ENCODE data around the gene EYA2. TPM values are rescaled to one million over a fixed set of nuclear protein-coding genes. Genes with fewer than 3 reads are reported as not detected.
"Not testable (repeated sequence)": the region's sequence is repeated elsewhere in the genome, so short reads cannot be mapped to it uniquely, and the experiment has no call there.

The EYA2 gene
- total and polyA plus RNA-seq, 2 donors, result 11.1 to 28.5 TPM

DNA sequence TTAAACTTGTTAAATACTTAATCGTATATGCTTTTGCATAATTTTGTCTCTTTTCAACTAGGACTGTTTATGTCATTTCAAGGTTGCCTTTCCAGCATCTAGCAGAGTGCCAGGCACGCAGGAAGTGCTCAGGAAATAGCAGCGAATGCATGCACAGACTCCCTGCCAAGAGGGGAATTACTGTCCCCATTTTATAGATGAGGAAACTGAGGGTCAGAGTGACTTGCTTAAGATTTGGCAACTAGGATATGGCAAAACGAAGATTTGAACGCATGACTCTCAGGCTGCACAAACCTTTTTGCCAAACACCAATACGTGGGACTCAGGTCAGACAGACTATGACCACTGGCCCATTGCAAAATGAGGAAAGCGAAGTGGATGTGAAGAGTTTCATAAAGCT is 22.5 kb downstream of the EYA2 start:
- no peak overlapping the region for H3K27ac ChIP-seq (ENCODE audit: low read depth in 1 of 2, low read length in 1 of 2)
- H3K36me3 ChIP-seq (ENCODE audit: control insufficient read depth in 2 of 2, insufficient read depth in 2 of 2, low read length in 1 of 2), result no peaks in the 10 kb centered on the region
- DNase-seq (ENCODE audit: low read depth in 6 of 9, low spot score in 9 of 9), result no peak
- H3K9me3 ChIP-seq (ENCODE audit: control insufficient read depth in 2 of 2, insufficient read depth in 1 of 2, low read length in 1 of 2), result no peaks in the 10 kb centered on the region
- 82% methylated on average over 7 of the region's 7 CpGs for WGBS
- no peak overlapping the region for H3K4me3 ChIP-seq (ENCODE audit: low read length in 2 of 2)
- H3K27me3 ChIP-seq (ENCODE audit: control insufficient read depth in 2 of 2, insufficient read depth in 1 of 2, low read length in 1 of 2), result no peaks in the 10 kb centered on the region
- no peaks in the 10 kb centered on the region for H3K4me1 ChIP-seq (ENCODE audit: control insufficient read depth in 2 of 2, insufficient read depth in 2 of 2, low read length in 2 of 2)

DNA sequence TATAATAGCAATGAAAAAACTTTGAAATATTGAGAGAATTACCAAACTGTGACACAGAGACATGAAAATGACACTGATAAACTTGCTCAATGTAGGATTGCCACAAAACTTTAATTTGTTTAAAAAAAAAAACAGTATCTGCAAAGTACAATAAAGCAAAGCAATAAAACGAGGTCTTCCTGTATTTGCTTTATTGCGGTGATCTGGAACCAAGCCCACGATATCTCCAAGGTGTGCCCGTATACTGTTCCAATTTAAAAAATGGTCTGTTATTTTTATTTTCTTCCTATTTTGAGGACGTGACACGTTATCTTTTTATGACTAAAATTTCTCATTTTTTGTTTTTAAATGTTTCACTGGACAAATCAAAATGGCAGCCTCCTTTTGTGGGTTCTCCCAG is 25.5 kb downstream of the EYA2 start:
- Histone ChIP-seq H3K36me3 (ENCODE audit: control insufficient read depth in 2 of 2, insufficient read depth in 2 of 2, low read length in 1 of 2) (no peaks in the 10 kb centered on the region), H3K9me3 (ENCODE audit: control insufficient read depth in 2 of 2, insufficient read depth in 1 of 2, low read length in 1 of 2) (no peaks in the 10 kb centered on the region), H3K4me1 (ENCODE audit: control insufficient read depth in 2 of 2, insufficient read depth in 2 of 2, low read length in 2 of 2) (no peaks in the 10 kb centered on the region), H3K27me3 (ENCODE audit: control insufficient read depth in 2 of 2, insufficient read depth in 1 of 2, low read length in 1 of 2) (no peaks in the 10 kb centered on the region), H3K27ac (ENCODE audit: low read depth in 1 of 2, low read length in 1 of 2) (no peak overlapping the region), H3K4me3 (ENCODE audit: low read length in 2 of 2) (no peak overlapping the region)
- no peak for DNase-seq (ENCODE audit: low read depth in 6 of 9, low spot score in 9 of 9)
- 92% methylated on average over 6 of the region's 6 CpGs for WGBS

- H3K27ac ChIP-seq (ENCODE audit: low read depth in 1 of 2, low read length in 1 of 2); H3K4me3 ChIP-seq (ENCODE audit: low read length in 2 of 2); DNase-seq (ENCODE audit: low read depth in 6 of 9, low spot score in 9 of 9); H3K27me3 ChIP-seq (ENCODE audit: control insufficient read depth in 2 of 2, insufficient read depth in 1 of 2, low read length in 1 of 2); H3K9me3 ChIP-seq (ENCODE audit: control insufficient read depth in 2 of 2, insufficient read depth in 1 of 2, low read length in 1 of 2); H3K4me1 ChIP-seq (ENCODE audit: control insufficient read depth in 2 of 2, insufficient read depth in 2 of 2, low read length in 2 of 2); H3K36me3 ChIP-seq (ENCODE audit: control insufficient read depth in 2 of 2, insufficient read depth in 2 of 2, low read length in 1 of 2): not testable (repeated sequence)
- WGBS, result 89% methylated on average over 9 of the region's 9 CpGs
Observed at GRCh38 chr20:46922841-46923240, 28.2 kb downstream of the EYA2 start.

DNA sequence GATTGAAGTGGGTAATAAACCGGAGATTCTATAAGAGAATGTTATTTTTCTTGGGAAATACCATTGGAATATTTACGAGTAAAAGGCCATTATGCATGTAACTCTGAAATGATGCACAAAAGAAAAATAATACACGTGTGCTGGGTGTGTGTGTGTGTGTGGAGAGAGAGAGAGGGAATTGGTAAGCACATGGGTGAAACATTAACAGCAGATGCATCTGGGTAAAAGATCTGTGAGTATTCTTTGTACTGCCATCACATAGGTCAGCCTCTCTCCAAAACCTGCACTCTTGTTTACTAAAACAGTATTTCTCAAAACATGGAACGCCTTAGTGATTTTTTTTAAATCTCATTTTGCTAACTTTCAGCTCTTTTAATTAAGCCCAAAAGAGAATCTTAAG is 28.9 kb downstream of the EYA2 start:
- Histone ChIP-seq H3K4me1 (ENCODE audit: control insufficient read depth in 2 of 2, insufficient read depth in 2 of 2, low read length in 2 of 2) (no peaks in the 10 kb centered on the region), H3K27ac (ENCODE audit: low read depth in 1 of 2, low read length in 1 of 2) (no peak overlapping the region), H3K36me3 (ENCODE audit: control insufficient read depth in 2 of 2, insufficient read depth in 2 of 2, low read length in 1 of 2) (no peaks in the 10 kb centered on the region), H3K4me3 (ENCODE audit: low read length in 2 of 2) (no peak overlapping the region), H3K9me3 (ENCODE audit: control insufficient read depth in 2 of 2, insufficient read depth in 1 of 2, low read length in 1 of 2) (no peaks in the 10 kb centered on the region), H3K27me3 (ENCODE audit: control insufficient read depth in 2 of 2, insufficient read depth in 1 of 2, low read length in 1 of 2) (no peaks in the 10 kb centered on the region)
- 86% methylated on average over 4 of the region's 4 CpGs for WGBS
- DNase-seq (ENCODE audit: low read depth in 6 of 9, low spot score in 9 of 9), result no peak

DNA sequence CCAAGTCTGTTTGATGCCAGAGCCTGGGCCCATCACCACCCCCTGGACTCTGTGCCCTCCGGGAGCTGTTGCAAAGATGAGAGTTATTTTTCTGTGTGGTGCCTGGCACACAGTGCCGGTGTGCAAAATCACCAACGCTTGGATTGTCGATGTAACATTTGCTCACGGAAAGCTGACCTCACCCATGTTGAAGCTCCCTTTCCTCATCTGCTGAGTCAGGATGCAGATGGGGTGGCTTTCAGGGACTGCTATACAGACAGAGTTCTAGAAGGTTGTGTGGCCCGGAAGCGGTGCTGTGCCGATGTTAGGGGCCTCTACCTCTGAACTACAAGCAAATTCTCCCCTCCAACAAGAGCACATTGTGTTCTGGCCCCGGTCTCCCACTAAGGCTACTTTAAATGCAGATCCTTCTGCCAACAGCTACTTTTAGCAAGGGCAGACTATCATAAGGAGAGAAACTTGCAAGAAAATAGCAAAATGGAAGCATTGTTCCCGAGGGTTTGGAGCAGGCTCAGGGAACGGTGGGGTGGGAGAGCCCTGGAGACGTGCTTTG is 34.0 kb downstream of the EYA2 start:
- Histone ChIP-seq H3K4me1 (ENCODE audit: control insufficient read depth in 2 of 2, insufficient read depth in 2 of 2, low read length in 2 of 2) (no peaks in the 10 kb centered on the region), H3K9me3 (ENCODE audit: control insufficient read depth in 2 of 2, insufficient read depth in 1 of 2, low read length in 1 of 2) (no peaks in the 10 kb centered on the region), H3K27ac (ENCODE audit: low read depth in 1 of 2, low read length in 1 of 2) (no peak overlapping the region), H3K4me3 (ENCODE audit: low read length in 2 of 2) (no peak overlapping the region), H3K36me3 (ENCODE audit: control insufficient read depth in 2 of 2, insufficient read depth in 2 of 2, low read length in 1 of 2) (no peaks in the 10 kb centered on the region), H3K27me3 (ENCODE audit: control insufficient read depth in 2 of 2, insufficient read depth in 1 of 2, low read length in 1 of 2) (no peaks in the 10 kb centered on the region)
- WGBS, result 65% methylated on average over 12 of the region's 12 CpGs
- DNase-seq (ENCODE audit: low read depth in 6 of 9, low spot score in 9 of 9), result no peak

- DNase-seq (ENCODE audit: low read depth in 6 of 9, low spot score in 9 of 9), result no peak
Observed at GRCh38 chr20:46929902-46930301, 35.3 kb downstream of the EYA2 start.

GRCh38 chr20:46930640-46931339 is 36.1 kb downstream of the EYA2 start:
- no peak for DNase-seq (ENCODE audit: low read depth in 6 of 9, low spot score in 9 of 9)
- Histone ChIP-seq H3K36me3 (ENCODE audit: control insufficient read depth in 2 of 2, insufficient read depth in 2 of 2, low read length in 1 of 2) (no peaks in the 10 kb centered on the region), H3K27me3 (ENCODE audit: control insufficient read depth in 2 of 2, insufficient read depth in 1 of 2, low read length in 1 of 2) (no peaks in the 10 kb centered on the region), H3K4me3 (ENCODE audit: low read length in 2 of 2) (no peak overlapping the region), H3K4me1 (ENCODE audit: control insufficient read depth in 2 of 2, insufficient read depth in 2 of 2, low read length in 2 of 2) (no peaks in the 10 kb centered on the region), H3K9me3 (ENCODE audit: control insufficient read depth in 2 of 2, insufficient read depth in 1 of 2, low read length in 1 of 2) (no peaks in the 10 kb centered on the region), H3K27ac (ENCODE audit: low read depth in 1 of 2, low read length in 1 of 2) (no peak overlapping the region)
- 73% methylated on average over 9 of the region's 9 CpGs for WGBS

More at GRCh38 chr20:46929902-46930301, 35.3 kb downstream of the EYA2 start:
- no peaks in the 10 kb centered on the region for H3K4me1 ChIP-seq (ENCODE audit: control insufficient read depth in 2 of 2, insufficient read depth in 2 of 2, low read length in 2 of 2)
- 94% methylated on average over 1 of the region's 1 CpG for WGBS
- no peaks in the 10 kb centered on the region for H3K27me3 ChIP-seq (ENCODE audit: control insufficient read depth in 2 of 2, insufficient read depth in 1 of 2, low read length in 1 of 2)
- no peak overlapping the region for H3K27ac ChIP-seq (ENCODE audit: low read depth in 1 of 2, low read length in 1 of 2)
- H3K36me3 ChIP-seq (ENCODE audit: control insufficient read depth in 2 of 2, insufficient read depth in 2 of 2, low read length in 1 of 2), result no peaks in the 10 kb centered on the region
- no peak overlapping the region for H3K4me3 ChIP-seq (ENCODE audit: low read length in 2 of 2)
- H3K9me3 ChIP-seq (ENCODE audit: control insufficient read depth in 2 of 2, insufficient read depth in 1 of 2, low read length in 1 of 2), result no peaks in the 10 kb centered on the region

GRCh38 chr20:46931699-46932098 is 37.1 kb downstream of the EYA2 start:
- Histone ChIP-seq H3K27ac (ENCODE audit: low read depth in 1 of 2, low read length in 1 of 2) (no peak overlapping the region), H3K4me1 (ENCODE audit: control insufficient read depth in 2 of 2, insufficient read depth in 2 of 2, low read length in 2 of 2) (no peaks in the 10 kb centered on the region), H3K36me3 (ENCODE audit: control insufficient read depth in 2 of 2, insufficient read depth in 2 of 2, low read length in 1 of 2) (no peaks in the 10 kb centered on the region), H3K9me3 (ENCODE audit: control insufficient read depth in 2 of 2, insufficient read depth in 1 of 2, low read length in 1 of 2) (no peaks in the 10 kb centered on the region), H3K27me3 (ENCODE audit: control insufficient read depth in 2 of 2, insufficient read depth in 1 of 2, low read length in 1 of 2) (no peaks in the 10 kb centered on the region), H3K4me3 (ENCODE audit: low read length in 2 of 2) (no peak overlapping the region)
- DNase-seq (ENCODE audit: low read depth in 6 of 9, low spot score in 9 of 9), result no peak
- 91% methylated on average over 11 of the region's 11 CpGs for WGBS

GRCh38 chr20:46932439-46932838 is 37.8 kb downstream of the EYA2 start:
- not testable (repeated sequence) for H3K27me3 ChIP-seq (ENCODE audit: control insufficient read depth in 2 of 2, insufficient read depth in 1 of 2, low read length in 1 of 2); H3K27ac ChIP-seq (ENCODE audit: low read depth in 1 of 2, low read length in 1 of 2); DNase-seq (ENCODE audit: low read depth in 6 of 9, low spot score in 9 of 9); H3K4me3 ChIP-seq (ENCODE audit: low read length in 2 of 2); H3K4me1 ChIP-seq (ENCODE audit: control insufficient read depth in 2 of 2, insufficient read depth in 2 of 2, low read length in 2 of 2); H3K36me3 ChIP-seq (ENCODE audit: control insufficient read depth in 2 of 2, insufficient read depth in 2 of 2, low read length in 1 of 2); H3K9me3 ChIP-seq (ENCODE audit: control insufficient read depth in 2 of 2, insufficient read depth in 1 of 2, low read length in 1 of 2)
- 93% methylated on average over 10 of the region's 10 CpGs for WGBS

Measured in thymus (tissue), 11 donors.